Stimulated activated memory B cell treated with anti-CD40 and anti-IgM and Interleukin-4, amounts not matched to agents 10 μg/mL and 1 μg/mL and 100 μg/mL, for 72 hours (primary cell): ENCODE measurements around the gene CLRN3.

Experiments
- ATAC-seq: fragments of 150-1000 bp; cut with Tn5 transposase; 2 replicates; pipeline ENCODE4 v1.10.0; 2021
- H3K27ac Mint-ChIP-seq: one replicate; pipeline ENCODE4 v1.8.0; 2022; ENCODE audit warnings: mild to moderate bottlenecking, mixed read lengths
- H3K27me3 Mint-ChIP-seq: one replicate; pipeline ENCODE4 v1.8.0; 2022; ENCODE audit warnings: mixed read lengths
- H3K36me3 Mint-ChIP-seq: one replicate; pipeline ENCODE4 v1.8.0; 2022; ENCODE audit warnings: mixed read lengths
- H3K4me1 Mint-ChIP-seq: one replicate; pipeline ENCODE4 v1.8.0; 2022; ENCODE audit warnings: mixed read lengths
- H3K4me3 Mint-ChIP-seq: one replicate; pipeline ENCODE4 v1.8.0; 2022; ENCODE audit warnings: mild to moderate bottlenecking, moderate library complexity, mixed read lengths
- H3K9me3 Mint-ChIP-seq: one replicate; pipeline ENCODE4 v1.8.0; 2022; ENCODE audit warnings: mixed read lengths

Gene CLRN3

GRCh38 chr10:127922675-127923366 is 30.1 kb upstream of the CLRN3 start:
- no peak overlapping the region for H3K27ac Mint-ChIP-seq
- no peak for ATAC-seq
- no peak overlapping the region for H3K4me3 Mint-ChIP-seq
- no peaks in the 10 kb centered on the region for H3K9me3 Mint-ChIP-seq
- H3K4me1 Mint-ChIP-seq = peaks cover 6% of the 10 kb centered on the region
- H3K27me3 Mint-ChIP-seq = no peaks in the 10 kb centered on the region
- H3K36me3 Mint-ChIP-seq = no peaks in the 10 kb centered on the region

- H3K4me1 Mint-ChIP-seq = peaks cover 6% of the 10 kb centered on the region
- H3K4me3 Mint-ChIP-seq = no peak overlapping the region
- no peak for ATAC-seq
- no peak overlapping the region for H3K27ac Mint-ChIP-seq
- no peaks in the 10 kb centered on the region for H3K36me3 Mint-ChIP-seq
- no peaks in the 10 kb centered on the region for H3K27me3 Mint-ChIP-seq
- H3K9me3 Mint-ChIP-seq = no peaks in the 10 kb centered on the region
These were observed 29.5 kb upstream of the CLRN3 start for GRCh38 chr10:127922206-127922605.

GRCh38 chr10:127921753-127922145 is 29.0 kb upstream of the CLRN3 start:
- Mint-ChIP-seq H3K4me3 (no peak overlapping the region), H3K9me3 (no peaks in the 10 kb centered on the region), H3K4me1 (peaks cover 6% of the 10 kb centered on the region), H3K27me3 (no peaks in the 10 kb centered on the region), H3K27ac (no peak overlapping the region), H3K36me3 (no peaks in the 10 kb centered on the region)
- no peak for ATAC-seq

- peaks cover 3% of the 10 kb centered on the region for H3K9me3 Mint-ChIP-seq
- no peak for ATAC-seq
These were observed 28.5 kb upstream of the CLRN3 start for GRCh38 chr10:127921075-127921752.

GRCh38 chr10:127920306-127921074 is 27.7 kb upstream of the CLRN3 start:
- no peak overlapping the region for H3K27ac Mint-ChIP-seq
- peaks cover 4% of the 10 kb centered on the region for H3K9me3 Mint-ChIP-seq
- H3K4me1 Mint-ChIP-seq = peaks cover 6% of the 10 kb centered on the region
- no peaks in the 10 kb centered on the region for H3K27me3 Mint-ChIP-seq
- no peak for ATAC-seq
- H3K36me3 Mint-ChIP-seq = no peaks in the 10 kb centered on the region
- H3K4me3 Mint-ChIP-seq = no peak overlapping the region

More at GRCh38 chr10:127921075-127921752, 28.5 kb upstream of the CLRN3 start:
- Mint-ChIP-seq H3K4me3 (no peak overlapping the region), H3K36me3 (no peaks in the 10 kb centered on the region), H3K27ac (no peak overlapping the region), H3K4me1 (peaks cover 6% of the 10 kb centered on the region), H3K27me3 (no peaks in the 10 kb centered on the region)

GRCh38 chr10:127919418-127920271 is 26.9 kb upstream of the CLRN3 start:
- H3K27ac Mint-ChIP-seq = no peak overlapping the region

GRCh38 chr10:127918572-127918971 is 25.8 kb upstream of the CLRN3 start:
- no peak overlapping the region for H3K27ac Mint-ChIP-seq
- H3K9me3 Mint-ChIP-seq = peaks cover 4% of the 10 kb centered on the region
- no peak for ATAC-seq

More at GRCh38 chr10:127919418-127920271, 26.9 kb upstream of the CLRN3 start:
- Mint-ChIP-seq H3K9me3 (peaks cover 4% of the 10 kb centered on the region), H3K27me3 (no peaks in the 10 kb centered on the region), H3K36me3 (no peaks in the 10 kb centered on the region), H3K4me1 (peaks cover 6% of the 10 kb centered on the region), H3K4me3 (no peak overlapping the region)
- ATAC-seq = no peak

GRCh38 chr10:127916826-127917225 is 24.1 kb upstream of the CLRN3 start:
- Mint-ChIP-seq H3K27me3 (no peaks in the 10 kb centered on the region), H3K9me3 (peaks cover 4% of the 10 kb centered on the region), H3K4me1 (peaks cover 6% of the 10 kb centered on the region), H3K36me3 (no peaks in the 10 kb centered on the region), H3K4me3 (no peak overlapping the region), H3K27ac (no peak overlapping the region)
- ATAC-seq = no peak

More at GRCh38 chr10:127918572-127918971, 25.8 kb upstream of the CLRN3 start:
- Mint-ChIP-seq H3K4me3 (no peak overlapping the region), H3K4me1 (peaks cover 6% of the 10 kb centered on the region), H3K27me3 (no peaks in the 10 kb centered on the region), H3K36me3 (no peaks in the 10 kb centered on the region)

- no peaks in the 10 kb centered on the region for H3K27me3 Mint-ChIP-seq
- H3K27ac Mint-ChIP-seq = no peak overlapping the region
- peaks cover 6% of the 10 kb centered on the region for H3K4me1 Mint-ChIP-seq
- peaks cover 4% of the 10 kb centered on the region for H3K9me3 Mint-ChIP-seq
- no peak for ATAC-seq
- H3K4me3 Mint-ChIP-seq = no peak overlapping the region
- H3K36me3 Mint-ChIP-seq = no peaks in the 10 kb centered on the region
These were observed 22.6 kb upstream of the CLRN3 start for GRCh38 chr10:127915324-127915723.

GRCh38 chr10:127913368-127913759 is 20.6 kb upstream of the CLRN3 start:
- Mint-ChIP-seq H3K9me3 (peaks cover 4% of the 10 kb centered on the region), H3K27me3 (no peaks in the 10 kb centered on the region), H3K36me3 (no peaks in the 10 kb centered on the region), H3K4me3 (no peak overlapping the region), H3K4me1 (no peaks in the 10 kb centered on the region), H3K27ac (no peak overlapping the region)
- ATAC-seq = no peak

GRCh38 chr10:127912607-127913367 is 20.0 kb upstream of the CLRN3 start:
- no peaks in the 10 kb centered on the region for H3K4me1 Mint-ChIP-seq
- no peaks in the 10 kb centered on the region for H3K27me3 Mint-ChIP-seq
- H3K9me3 Mint-ChIP-seq = peaks cover 4% of the 10 kb centered on the region
- H3K27ac Mint-ChIP-seq = no peak overlapping the region
- no peaks in the 10 kb centered on the region for H3K36me3 Mint-ChIP-seq
- ATAC-seq = no peak
- H3K4me3 Mint-ChIP-seq = no peak overlapping the region

GRCh38 chr10:127911867-127912257 is 19.1 kb upstream of the CLRN3 start:
- Mint-ChIP-seq H3K4me1 (no peaks in the 10 kb centered on the region), H3K36me3 (no peaks in the 10 kb centered on the region), H3K9me3 (peaks cover 4% of the 10 kb centered on the region), H3K4me3 (no peak overlapping the region), H3K27ac (no peak overlapping the region), H3K27me3 (no peaks in the 10 kb centered on the region)
- no peak for ATAC-seq

GRCh38 chr10:127911218-127911866 is 18.6 kb upstream of the CLRN3 start:
- peaks cover 5% of the 10 kb centered on the region for H3K27me3 Mint-ChIP-seq
- H3K4me3 Mint-ChIP-seq = no peak overlapping the region
- H3K36me3 Mint-ChIP-seq = no peaks in the 10 kb centered on the region
- H3K27ac Mint-ChIP-seq = no peak overlapping the region
- H3K9me3 Mint-ChIP-seq = peaks cover 3% of the 10 kb centered on the region
- H3K4me1 Mint-ChIP-seq = peaks cover 4% of the 10 kb centered on the region
- ATAC-seq = no peak

- no peak overlapping the region for H3K4me3 Mint-ChIP-seq
These were observed 17.7 kb upstream of the CLRN3 start for GRCh38 chr10:127910464-127910770.

More at GRCh38 chr10:127910464-127910770, 17.7 kb upstream of the CLRN3 start:
- no peaks in the 10 kb centered on the region for H3K9me3 Mint-ChIP-seq
- H3K27me3 Mint-ChIP-seq = peaks cover 13% of the 10 kb centered on the region
- peaks cover 7% of the 10 kb centered on the region for H3K4me1 Mint-ChIP-seq
- no peak overlapping the region for H3K27ac Mint-ChIP-seq
- no peaks in the 10 kb centered on the region for H3K36me3 Mint-ChIP-seq
- no peak for ATAC-seq
